22Rv1 (cell line): Measurements from ENCODE around the gene CHRNB2.

ENCODE experiments used
- CTCF ChIP-seq: fragments of 450-650 bp; IDR thresholded peaks from 2 replicates; pipeline ENCODE4 v1.5.1; 2017; ENCODE audit warnings: mild to moderate bottlenecking
- ZFX ChIP-seq: fragments of 450-650 bp; IDR thresholded peaks from 2 replicates; pipeline ENCODE4 v1.6.1; 2017; ENCODE audit warnings: antibody characterized with exemption, borderline replicate concordance

DNA sequence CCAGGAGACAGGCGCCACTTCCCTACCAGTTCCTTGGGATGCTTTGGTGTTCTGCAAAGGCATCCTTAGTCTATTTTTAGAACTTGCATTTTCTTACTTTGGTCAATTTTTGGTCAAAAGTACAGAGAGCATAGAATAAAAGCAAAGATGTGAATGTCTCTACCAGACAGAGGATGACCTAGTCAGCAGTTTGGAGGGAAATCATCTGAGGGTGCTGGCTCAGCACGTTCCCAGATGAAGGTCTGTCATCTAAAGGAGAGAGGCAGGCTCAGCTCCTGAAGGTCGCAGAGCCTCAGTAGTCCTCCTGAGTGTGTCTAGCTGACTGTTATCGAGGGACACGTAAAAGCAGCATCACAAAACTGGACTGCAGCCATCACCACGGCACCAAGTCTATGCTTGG is 15.3 kb downstream of the CHRNB2 start:
- TF ChIP-seq CTCF (no peak), ZFX (no peak)
